ENCODE measurements around the gene TMEM132C.

DNA sequence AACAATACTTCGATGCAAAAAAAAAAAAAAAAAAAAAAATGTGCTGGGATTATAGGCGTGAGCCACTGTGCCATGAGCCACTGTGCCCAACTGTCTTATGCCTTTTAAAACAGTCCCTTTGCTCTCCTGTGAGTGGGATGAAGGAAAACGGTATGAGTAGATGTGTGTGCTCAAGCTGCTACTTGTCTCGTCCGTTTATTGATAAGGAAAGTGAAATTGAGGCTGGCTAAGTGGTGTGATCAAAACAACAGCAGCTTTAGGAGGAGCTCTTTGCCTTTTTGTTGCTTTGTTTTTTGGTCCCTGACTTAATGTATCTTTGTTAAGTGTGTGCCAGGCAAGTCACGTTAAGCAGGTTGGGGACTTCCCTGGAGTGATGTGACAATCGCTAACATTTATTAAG, 275.9 kb downstream of the TMEM132C start:
- no peak for TF ChIP-seq POLR2A (IDR thresholded peaks at IDR 0.05)
- TF ChIP-seq, protein P1, sequence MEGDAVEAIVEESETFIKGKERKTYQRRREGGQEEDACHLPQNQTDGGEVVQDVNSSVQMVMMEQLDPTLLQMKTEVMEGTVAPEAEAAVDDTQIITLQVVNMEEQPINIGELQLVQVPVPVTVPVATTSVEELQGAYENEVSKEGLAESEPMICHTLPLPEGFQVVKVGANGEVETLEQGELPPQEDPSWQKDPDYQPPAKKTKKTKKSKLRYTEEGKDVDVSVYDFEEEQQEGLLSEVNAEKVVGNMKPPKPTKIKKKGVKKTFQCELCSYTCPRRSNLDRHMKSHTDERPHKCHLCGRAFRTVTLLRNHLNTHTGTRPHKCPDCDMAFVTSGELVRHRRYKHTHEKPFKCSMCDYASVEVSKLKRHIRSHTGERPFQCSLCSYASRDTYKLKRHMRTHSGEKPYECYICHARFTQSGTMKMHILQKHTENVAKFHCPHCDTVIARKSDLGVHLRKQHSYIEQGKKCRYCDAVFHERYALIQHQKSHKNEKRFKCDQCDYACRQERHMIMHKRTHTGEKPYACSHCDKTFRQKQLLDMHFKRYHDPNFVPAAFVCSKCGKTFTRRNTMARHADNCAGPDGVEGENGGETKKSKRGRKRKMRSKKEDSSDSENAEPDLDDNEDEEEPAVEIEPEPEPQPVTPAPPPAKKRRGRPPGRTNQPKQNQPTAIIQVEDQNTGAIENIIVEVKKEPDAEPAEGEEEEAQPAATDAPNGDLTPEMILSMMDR (IDR thresholded peaks at IDR 0.05): no peak
